ENCODE data around the gene THOC2. TPM values are rescaled to one million over a fixed set of nuclear protein-coding genes. Genes with fewer than 3 reads are reported as not detected.
A peak's percentile ranks its signal among the peaks of the same experiment; 100 is the strongest.
"Not testable (repeated sequence)": the region's sequence is repeated elsewhere in the genome, so short reads cannot be mapped to it uniquely, and the experiment has no call there.

The THOC2 gene
- total RNA-seq, 1 donor from 2014 or later, result 80.7 TPM

- DNase-seq (ENCODE audit: low spot score in 2 of 2) (no peak), FAIRE-seq (no peak)
These were observed 3.6 kb upstream of the THOC2 start for GRCh38 chrX:123736333-123736921.

DNA sequence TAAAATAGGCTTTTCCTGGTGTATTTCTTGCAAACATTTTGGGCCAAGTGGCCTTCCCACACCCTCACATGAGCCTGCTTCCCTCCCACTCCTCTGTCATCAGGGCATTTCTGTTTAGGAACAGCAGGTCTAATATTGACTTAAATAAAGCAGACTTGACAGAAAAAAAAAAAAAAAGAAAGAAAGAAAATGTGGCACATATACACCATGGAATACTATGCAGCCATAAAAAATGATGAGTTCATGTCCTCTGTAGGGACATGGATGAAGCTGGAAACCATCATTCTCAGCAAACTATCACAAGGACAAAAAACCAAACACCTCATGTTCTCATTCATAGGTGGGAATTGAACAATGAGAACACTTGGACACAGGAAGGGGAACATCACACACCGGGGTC lies 2.3 kb upstream of the THOC2 start:
- FAIRE-seq, result not testable (repeated sequence)

GRCh38 chrX:123734079-123734478 lies 1.2 kb upstream of the THOC2 start:
- not testable (repeated sequence) for DNase-seq (ENCODE audit: low spot score in 2 of 2); FAIRE-seq

More for the DNA sequence above, 2.3 kb upstream of the THOC2 start:
- not testable (repeated sequence) for DNase-seq (ENCODE audit: low spot score in 2 of 2)

GRCh38 chrX:123731987-123732669 lies 724 bp downstream of the THOC2 start:
- FAIRE-seq, result no peak
- DNase-seq (ENCODE audit: low spot score in 2 of 2), result peak in 1 of 2 donors; percentile 10

- FAIRE-seq, result no peak
- peak; percentile 14 for DNase-seq (ENCODE audit: low spot score in 2 of 2)
These were observed 1.4 kb downstream of the THOC2 start for GRCh38 chrX:123731258-123731986.

DNA sequence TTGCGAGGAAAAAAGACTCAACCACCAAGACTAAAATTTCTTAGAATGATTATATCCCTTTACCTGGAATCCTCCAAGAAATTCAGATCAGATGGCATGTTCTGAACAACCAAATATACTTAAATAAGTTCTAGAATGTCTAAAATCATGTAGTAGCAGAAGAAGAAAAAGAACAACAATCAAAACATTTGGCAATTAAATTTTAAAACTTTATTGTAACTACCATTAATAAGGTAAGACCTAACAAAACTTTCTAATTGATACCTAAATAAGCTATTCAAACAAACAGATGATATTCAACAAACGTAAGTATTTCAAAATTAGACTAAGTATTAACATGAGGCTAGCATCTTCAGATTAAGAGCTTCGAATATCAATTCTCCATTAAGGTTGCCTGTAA lies 4.3 kb downstream of the THOC2 start:
- FAIRE-seq (no peak), DNase-seq (ENCODE audit: low spot score in 2 of 2) (no peak)

DNA sequence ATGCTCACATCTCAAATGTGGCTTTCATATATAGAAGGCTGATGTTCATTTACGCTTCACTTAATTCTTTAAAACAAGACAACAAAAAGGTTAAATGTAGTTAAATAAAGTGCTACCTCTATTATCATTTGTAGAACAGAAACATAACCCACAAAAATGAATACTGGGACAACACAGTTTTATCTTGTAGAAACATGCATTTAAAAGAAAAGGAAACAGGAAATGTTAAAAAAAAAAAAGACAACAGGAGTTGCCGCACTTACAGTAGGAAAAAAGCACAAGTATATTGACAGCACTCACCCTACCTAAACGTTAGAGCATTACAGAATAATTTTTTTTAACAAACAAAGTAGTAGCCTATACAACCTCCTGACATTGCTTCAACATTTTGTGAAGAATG lies 4.8 kb downstream of the THOC2 start:
- FAIRE-seq, result no peak
- no peak for DNase-seq (ENCODE audit: low spot score in 2 of 2)

GRCh38 chrX:123722193-123722592 lies 10.7 kb downstream of the THOC2 start:
- not testable (repeated sequence) for FAIRE-seq; DNase-seq (ENCODE audit: low spot score in 2 of 2)

- FAIRE-seq (no peak), DNase-seq (ENCODE audit: low spot score in 2 of 2) (no peak)
These were observed 12.4 kb downstream of the THOC2 start for GRCh38 chrX:123720486-123720885.

- FAIRE-seq, result no peak
- DNase-seq (ENCODE audit: low spot score in 2 of 2), result no peak
These were observed 19.0 kb downstream of the THOC2 start for GRCh38 chrX:123713841-123714240.

GRCh38 chrX:123713434-123713833 lies 19.4 kb downstream of the THOC2 start:
- no peak for FAIRE-seq
- DNase-seq (ENCODE audit: low spot score in 2 of 2), result no peak

DNA sequence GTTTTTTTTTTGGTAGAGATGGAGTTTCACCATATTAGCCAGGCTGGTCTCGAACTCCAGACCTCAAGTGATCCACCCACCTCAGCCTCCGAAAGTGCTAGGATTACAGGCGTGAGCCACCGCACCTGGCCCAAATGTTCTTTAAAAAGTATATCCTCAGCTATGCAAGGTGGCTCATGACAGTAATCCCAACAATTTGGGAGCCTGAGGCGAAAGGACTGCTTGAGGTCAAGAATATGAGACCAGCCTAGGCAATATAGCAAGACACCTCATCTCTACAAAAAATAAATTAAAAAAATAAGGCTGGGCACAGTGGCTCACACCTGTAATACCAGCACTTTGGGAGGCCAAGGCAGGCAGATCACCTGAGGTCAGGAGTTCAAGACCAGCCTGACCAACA lies 21.7 kb downstream of the THOC2 start:
- FAIRE-seq; DNase-seq (ENCODE audit: low spot score in 2 of 2): not testable (repeated sequence)

DNA sequence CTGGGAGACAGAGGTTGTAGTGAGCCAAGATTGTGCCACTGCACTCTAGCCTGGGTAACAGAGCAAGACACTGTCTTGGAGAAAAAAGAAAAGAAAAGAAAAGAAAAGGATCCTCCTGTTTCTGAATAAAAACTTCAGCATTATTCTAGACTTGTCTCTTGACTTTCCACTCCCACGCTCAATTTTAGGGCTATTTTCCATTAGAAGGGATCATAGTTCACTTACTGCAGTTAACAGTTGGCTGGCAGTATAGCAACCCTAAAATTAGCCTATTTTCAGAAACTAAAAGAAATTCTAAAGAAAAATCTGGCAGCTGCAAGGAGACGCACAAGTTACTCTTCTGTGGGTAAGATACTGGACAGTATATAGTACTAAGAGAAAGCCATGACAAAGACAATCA lies 28.1 kb downstream of the THOC2 start:
- DNase-seq (ENCODE audit: low spot score in 2 of 2), result no peak
- FAIRE-seq, result no peak

DNA sequence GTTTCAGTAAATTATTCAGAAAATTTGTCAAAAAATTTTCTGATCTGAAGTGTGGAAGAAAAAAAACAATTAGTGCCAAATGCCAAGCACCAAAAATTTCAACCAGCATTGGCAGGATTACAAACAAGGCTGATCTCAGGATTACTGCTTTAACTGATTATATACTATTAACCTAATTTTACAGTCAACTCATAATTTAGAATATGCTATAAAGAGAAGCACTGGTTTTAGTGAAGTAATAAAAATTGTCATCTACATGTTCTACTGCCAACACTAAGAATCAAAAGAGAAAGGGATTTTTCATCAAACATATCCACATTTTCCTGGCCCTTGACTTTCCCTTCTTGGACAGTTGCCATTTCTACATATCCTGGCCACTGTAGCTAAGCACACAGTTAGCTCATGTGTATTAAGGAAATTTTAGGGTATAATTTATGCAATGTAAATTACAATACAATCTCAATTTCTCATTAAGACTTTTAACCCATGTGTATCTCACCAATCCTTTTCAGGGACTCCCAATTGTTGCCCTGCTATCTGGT lies 33.8 kb downstream of the THOC2 start:
- DNase-seq (ENCODE audit: low spot score in 2 of 2) (no peak), FAIRE-seq (no peak)

GRCh38 chrX:123696334-123696733 lies 36.5 kb downstream of the THOC2 start:
- no peak for DNase-seq (ENCODE audit: low spot score in 2 of 2)
- no peak for FAIRE-seq

DNA sequence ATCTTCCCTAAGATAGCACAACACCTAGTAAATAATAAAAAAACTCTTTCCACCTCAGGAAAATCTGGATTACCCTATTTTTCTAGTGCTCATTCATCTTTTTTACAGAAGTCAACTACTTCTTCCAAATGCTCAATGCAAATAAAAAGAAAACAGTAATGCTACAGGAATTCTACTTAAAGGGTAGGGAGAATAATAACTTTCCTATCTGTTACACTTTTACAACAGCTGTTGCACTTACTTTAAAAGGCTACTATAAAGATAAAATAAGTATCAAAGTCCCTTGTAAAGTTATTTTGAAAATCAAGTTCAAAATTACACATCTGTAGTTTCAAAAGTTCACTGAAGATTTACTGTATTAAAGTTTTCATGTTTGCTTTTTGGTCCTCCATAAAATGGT lies 37.6 kb downstream of the THOC2 start:
- no peak for FAIRE-seq
- DNase-seq (ENCODE audit: low spot score in 2 of 2), result no peak

DNA sequence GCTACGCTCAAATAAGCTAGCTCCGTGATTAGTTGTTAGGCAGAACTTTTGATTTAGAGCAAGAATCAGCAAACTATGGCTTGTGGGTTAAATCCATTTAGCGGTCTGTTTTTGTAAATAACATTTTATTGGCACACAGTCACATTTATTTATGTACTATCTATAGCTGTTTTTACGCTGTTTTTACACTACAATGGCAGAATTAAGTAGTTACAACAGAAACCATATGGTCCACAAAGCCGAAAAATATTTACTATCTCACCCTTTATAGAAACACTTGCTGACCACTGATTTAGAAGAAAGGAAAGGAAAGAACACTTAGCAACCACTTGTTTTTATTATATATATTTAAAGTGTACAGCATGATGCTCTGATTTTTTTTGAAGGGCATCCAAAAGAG lies 41.1 kb downstream of the THOC2 start:
- FAIRE-seq (no peak), DNase-seq (ENCODE audit: low spot score in 2 of 2) (no peak)

DNA sequence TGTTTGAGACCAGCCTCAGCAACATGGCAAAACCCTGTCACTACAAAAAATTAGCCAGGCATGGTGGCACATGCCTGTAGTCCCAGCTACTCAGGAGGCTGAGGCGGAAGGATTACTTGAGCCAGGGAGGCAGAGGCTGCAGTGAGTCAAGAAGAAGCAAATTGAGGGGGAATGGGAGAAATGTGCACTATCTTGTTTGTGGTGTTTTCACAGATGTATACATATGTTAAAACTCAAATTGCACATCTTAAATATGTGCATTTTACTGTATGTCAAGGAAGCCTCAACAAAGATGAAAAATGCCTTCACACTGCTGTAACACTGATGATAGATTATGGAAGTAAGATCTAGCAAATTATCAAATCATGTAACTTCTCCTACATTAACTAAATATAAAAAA lies 44.3 kb downstream of the THOC2 start:
- DNase-seq (ENCODE audit: low spot score in 2 of 2), result no peak
- no peak for FAIRE-seq

GRCh38 chrX:123685232-123685631 lies 47.6 kb downstream of the THOC2 start:
- DNase-seq (ENCODE audit: low spot score in 2 of 2), result no peak
- no peak for FAIRE-seq

- no peak for FAIRE-seq
- no peak for DNase-seq (ENCODE audit: low spot score in 2 of 2)
These were observed 50.7 kb downstream of the THOC2 start for GRCh38 chrX:123682186-123682585.

- FAIRE-seq; DNase-seq (ENCODE audit: low spot score in 2 of 2): not testable (repeated sequence)
These were observed 53.0 kb downstream of the THOC2 start for GRCh38 chrX:123679733-123680460.
